ENCODE data around the gene HHAT. TPM values are rescaled to one million over a fixed set of nuclear protein-coding genes. Genes with fewer than 3 reads are reported as not detected.

HHAT gene
- total and polyA plus RNA-seq, 2 of the 13 experiments (the other 11 are each of a cell fraction or from before 2014, with no cell fraction given) = 2.6 to 4.9 TPM

GRCh38 chr1:210315529-210315928, 13.2 kb upstream of the HHAT start:
- Histone ChIP-seq H3K27ac (ENCODE audit: extremely low read length, insufficient read depth, low read length) (no peak overlapping the region), H3K9ac (ENCODE audit: insufficient read depth, low read depth, low read length) (no peak overlapping the region), H3K36me3 (replicated peaks in 1 of 2; ENCODE audit: control insufficient read depth in 1 of 2, insufficient read depth in 2 of 2, low read length in 2 of 2) (no peaks in the 10 kb centered on the region), H3K4me2 (ENCODE audit: low read depth, low read length) (no peak overlapping the region), H3K9me3 (ENCODE audit: low read length) (no peaks in the 10 kb centered on the region), H3K27me3 (ENCODE audit: control insufficient read depth in 1 of 2, insufficient read depth in 2 of 2, low read length in 2 of 2) (peaks cover 0 to 17% of the 10 kb centered on the region in 2 experiments; a peak in 1 of 5 replicates), H3K79me2 (ENCODE audit: insufficient read depth, low read length) (no peaks in the 10 kb centered on the region), H4K20me1 (ENCODE audit: insufficient read depth, low read length) (no peaks in the 10 kb centered on the region), H2AFZ (ENCODE audit: low read length) (no peak overlapping the region), H3K4me3 (replicated peaks in 1 of 3; ENCODE audit: insufficient read depth in 1 of 3, low read depth in 2 of 3, low read length in 3 of 3) (no peak overlapping the region), H3K4me1 (ENCODE audit: insufficient read depth, low read length) (0 out of 2 replicates have a peak, but pooled peaks cover 5% of the 10 kb centered on the region)
- no TSS peak for BruUV-seq (replicated peaks)
- intact Hi-C loops (cut with micrococcal nuclease; ENCODE audit: unreplicated experiment) (loop anchor here (10.0 kb wide), 1 partner anchor 81 kb away; the partner anchor contains the start of gene SERTAD4), in situ Hi-C loops (cut with HindIII; ENCODE audit: extremely low pct_ligation_motif_present, low pct_unique_long_range_greater_than_20kb) (loop anchor here (25.0 kb wide), 1 partner anchor 453 kb away; no protein-coding TSS in a partner anchor)
- ChIA-PET POLR2A (no interaction called here), CTCF (ENCODE audit: low intra/inter-chr PET ratio, low total read pairs) (no interaction called here)
- FAIRE-seq = no peak
- DNase-seq (ENCODE audit: low spot score) = no peak
- no peak for ATAC-seq
- WGBS (ENCODE audit: low lambda C conversion rate) = 45% methylated on average over 6 of the region's 6 CpGs
- TF ChIP-seq NCOA5 (CRISPR knock-in tag; IDR thresholded peaks at IDR 0.05) (no peak), NFIB (CRISPR knock-in tag; IDR thresholded peaks at IDR 0.05; ENCODE audit: borderline replicate concordance) (no peak), TBX3 (IDR thresholded peaks at IDR 0.05; ENCODE audit: borderline replicate concordance) (no peak), KAT7 (CRISPR knock-in tag; IDR thresholded peaks at IDR 0.05; ENCODE audit: borderline replicate concordance) (no peak), ZNF891 (CRISPR knock-in tag; IDR thresholded peaks at IDR 0.05) (no peak), ZSCAN21 (CRISPR knock-in tag; IDR thresholded peaks at IDR 0.05; ENCODE audit: borderline replicate concordance) (no peak), UBTF (CRISPR knock-in tag; IDR thresholded peaks at IDR 0.05) (no peak), ZNF597 (CRISPR knock-in tag; IDR thresholded peaks at IDR 0.05) (no peak), ZNF747 (CRISPR knock-in tag; IDR thresholded peaks at IDR 0.05; ENCODE audit: borderline replicate concordance) (no peak), ZNF180 (CRISPR knock-in tag; IDR thresholded peaks at IDR 0.05; ENCODE audit: borderline replicate concordance, low read depth) (no peak), ZFP90 (CRISPR knock-in tag; IDR thresholded peaks at IDR 0.05; ENCODE audit: borderline replicate concordance) (no peak), REST (IDR thresholded peaks at IDR 0.05; ENCODE audit: borderline replicate concordance in 1 of 2, low read depth in 1 of 2, low read length in 2 of 2) (no peak)
- TF ChIP-seq, protein P1, sequence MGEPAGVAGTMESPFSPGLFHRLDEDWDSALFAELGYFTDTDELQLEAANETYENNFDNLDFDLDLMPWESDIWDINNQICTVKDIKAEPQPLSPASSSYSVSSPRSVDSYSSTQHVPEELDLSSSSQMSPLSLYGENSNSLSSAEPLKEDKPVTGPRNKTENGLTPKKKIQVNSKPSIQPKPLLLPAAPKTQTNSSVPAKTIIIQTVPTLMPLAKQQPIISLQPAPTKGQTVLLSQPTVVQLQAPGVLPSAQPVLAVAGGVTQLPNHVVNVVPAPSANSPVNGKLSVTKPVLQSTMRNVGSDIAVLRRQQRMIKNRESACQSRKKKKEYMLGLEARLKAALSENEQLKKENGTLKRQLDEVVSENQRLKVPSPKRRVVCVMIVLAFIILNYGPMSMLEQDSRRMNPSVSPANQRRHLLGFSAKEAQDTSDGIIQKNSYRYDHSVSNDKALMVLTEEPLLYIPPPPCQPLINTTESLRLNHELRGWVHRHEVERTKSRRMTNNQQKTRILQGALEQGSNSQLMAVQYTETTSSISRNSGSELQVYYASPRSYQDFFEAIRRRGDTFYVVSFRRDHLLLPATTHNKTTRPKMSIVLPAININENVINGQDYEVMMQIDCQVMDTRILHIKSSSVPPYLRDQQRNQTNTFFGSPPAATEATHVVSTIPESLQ (CRISPR knock-in tag; conservative IDR thresholded peaks at IDR 0.05) = no peak
- TF ChIP-seq, protein P2, sequence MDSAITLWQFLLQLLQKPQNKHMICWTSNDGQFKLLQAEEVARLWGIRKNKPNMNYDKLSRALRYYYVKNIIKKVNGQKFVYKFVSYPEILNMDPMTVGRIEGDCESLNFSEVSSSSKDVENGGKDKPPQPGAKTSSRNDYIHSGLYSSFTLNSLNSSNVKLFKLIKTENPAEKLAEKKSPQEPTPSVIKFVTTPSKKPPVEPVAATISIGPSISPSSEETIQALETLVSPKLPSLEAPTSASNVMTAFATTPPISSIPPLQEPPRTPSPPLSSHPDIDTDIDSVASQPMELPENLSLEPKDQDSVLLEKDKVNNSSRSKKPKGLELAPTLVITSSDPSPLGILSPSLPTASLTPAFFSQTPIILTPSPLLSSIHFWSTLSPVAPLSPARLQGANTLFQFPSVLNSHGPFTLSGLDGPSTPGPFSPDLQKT (CRISPR knock-in tag; IDR thresholded peaks at IDR 0.05; ENCODE audit: borderline replicate concordance) = no peak
